Urinary bladder (tissue), 4 donors: ENCODE data around the gene C16orf90. TPM values are rescaled to one million over a fixed set of nuclear protein-coding genes. Genes with fewer than 3 reads are reported as not detected.

Experiments
- DNase-seq: peaks from one replicate; pipeline ENCODE4 v3.0.0-alpha.2; 2015; ENCODE audit errors: extremely low spot score
- H3K27ac ChIP-seq: one replicate; pipeline ENCODE4 v1.5.1; 2013; ENCODE audit warnings: low read depth, mild to moderate bottlenecking, moderate library complexity
- H3K36me3 ChIP-seq: one replicate; pipeline ENCODE4 v1.6.1; 2013; ENCODE audit warnings: mild to moderate bottlenecking, moderate library complexity; ENCODE audit not compliant: insufficient read depth
- H3K4me1 ChIP-seq: one replicate; pipeline ENCODE4 v1.6.1; 2013; ENCODE audit warnings: mild to moderate bottlenecking, moderate library complexity; ENCODE audit not compliant: insufficient read depth
- H3K4me3 ChIP-seq: one replicate; pipeline ENCODE4 v1.5.1; 2013; ENCODE audit warnings: low read depth, low read length
- WGBS: extraction: QIAGEN DNeasy Blood & Tissue Kit; methylation state at CpG from one replicate; pipeline ENCODE4 v1.1.7; 2013; 5-methylcytosine and 5-hydroxymethylcytosine counted together
- polyA plus RNA-seq: library from polyadenylated mRNA; stranded (reverse); fragments of 200-250 nt; gene quantifications from one replicate; pipeline ENCODE4 v1.2.3, GENCODE V29; 2013
- small RNA-seq: library from RNA; depleted of rRNA; stranded (forward); fragments of <200 nt; gene quantifications from one replicate; pipeline ENCODE3, GENCODE V24; 2014
- total RNA-seq: library from RNA; depleted of rRNA; stranded (reverse); fragments of >200 nt; gene quantifications from one replicate; pipeline ENCODE4 v1.2.3, GENCODE V29; 2014
- donor health status: healthy with polysubstance abuse.
- donor health status: healthy.

The C16orf90 gene
- total and polyA plus RNA-seq, 2 donors, result not detected

DNA sequence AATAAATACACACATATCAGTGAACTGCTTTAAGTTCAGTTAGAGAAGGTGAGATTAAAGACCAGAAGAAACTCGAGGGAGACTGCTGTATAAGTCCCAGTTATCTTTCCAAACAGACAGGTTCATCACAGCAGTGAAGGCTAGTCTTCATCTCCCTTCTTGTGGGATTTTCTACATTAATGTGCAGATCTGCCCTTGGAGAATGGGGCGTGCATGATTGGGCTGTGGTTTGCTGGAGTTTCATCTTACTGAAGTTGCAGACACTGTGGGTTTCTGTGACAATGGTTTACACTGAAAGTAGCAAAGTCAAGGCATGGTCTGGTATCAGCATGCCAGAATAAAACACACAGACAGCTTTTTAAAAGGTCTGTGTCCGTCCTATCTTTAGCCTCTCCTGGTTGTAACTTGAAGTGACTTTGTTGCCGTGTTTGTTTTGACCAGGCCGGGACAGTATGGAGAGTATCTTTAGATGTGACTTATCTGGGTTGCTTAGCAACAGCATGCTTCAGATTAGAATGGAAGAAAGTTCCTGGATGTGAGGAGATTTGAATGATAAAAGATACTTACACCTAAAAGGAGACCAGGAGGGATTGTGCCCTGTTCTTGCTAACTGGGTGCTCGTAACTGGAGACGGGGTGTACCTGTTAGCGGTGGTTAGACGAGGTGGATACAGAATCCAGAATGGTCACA, 35.7 kb downstream of the C16orf90 start:
- DNase-seq, result no peak
- H3K36me3 ChIP-seq, result no peaks in the 10 kb centered on the region
- H3K4me1 ChIP-seq, result no peaks in the 10 kb centered on the region
- H3K4me3 ChIP-seq, result no peak overlapping the region
- 48% methylated on average over 9 of the region's 9 CpGs for WGBS
- H3K27ac ChIP-seq, result no peak overlapping the region

DNA sequence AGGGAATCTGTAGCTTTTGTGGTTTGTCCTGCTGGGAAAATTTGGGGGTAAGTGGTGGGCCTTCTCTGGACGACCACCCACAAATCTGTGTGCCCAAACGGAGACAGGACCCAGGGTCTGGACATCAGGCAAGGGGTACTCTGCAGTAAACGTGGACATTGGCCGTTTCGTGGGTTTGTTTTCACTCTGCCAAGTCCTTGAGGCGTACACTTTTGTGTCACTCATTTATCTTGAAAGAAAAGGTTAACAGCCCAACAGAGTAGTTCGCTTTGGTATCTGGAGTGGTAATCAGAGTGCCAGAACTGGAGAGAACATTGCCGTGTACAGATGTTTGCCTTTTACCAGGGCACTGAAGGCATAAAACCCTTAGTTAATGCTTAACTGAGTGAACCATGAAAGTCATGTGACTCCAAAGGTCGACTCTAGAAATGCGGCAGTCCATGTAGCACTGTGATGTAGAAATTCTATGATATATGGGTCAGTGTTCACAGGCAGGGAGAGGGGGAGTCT, 36.4 kb downstream of the C16orf90 start:
- no peak for DNase-seq
- peak overlapping the region; percentile 98 for H3K4me3 ChIP-seq

DNA sequence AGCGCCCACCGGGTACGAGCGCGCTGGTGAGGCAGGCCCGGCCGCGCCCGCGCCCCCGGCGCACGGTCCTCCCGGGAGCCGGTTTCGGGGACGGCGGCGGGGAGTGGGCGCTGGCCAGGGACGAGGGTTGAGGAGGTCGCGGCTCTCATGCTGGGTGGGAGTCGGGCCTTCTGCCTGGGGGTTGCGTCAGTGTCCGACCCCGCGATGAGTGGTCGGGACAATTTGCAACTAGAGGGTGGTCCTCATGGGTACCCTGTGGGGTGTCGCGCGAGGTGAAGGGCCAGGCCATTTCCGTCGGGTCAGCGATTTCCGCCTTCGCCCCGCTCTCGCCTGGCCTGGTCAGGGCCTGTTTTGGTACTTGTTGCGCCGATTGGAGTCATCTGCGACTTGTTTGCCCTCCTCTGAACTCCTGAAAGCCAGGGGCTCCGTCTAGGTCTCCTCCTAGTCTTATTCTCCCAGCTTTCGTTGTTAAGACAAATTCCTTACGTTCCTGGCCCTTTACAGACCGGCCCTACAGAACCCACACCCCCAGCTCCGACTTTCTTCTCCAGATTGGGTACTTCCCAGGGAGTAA, 36.9 kb downstream of the C16orf90 start:
- DNase-seq, result no peak

More for the DNA sequence above, 36.4 kb downstream of the C16orf90 start:
- H3K36me3 ChIP-seq, result no peaks in the 10 kb centered on the region
- no peaks in the 10 kb centered on the region for H3K4me1 ChIP-seq
- peak overlapping the region; percentile 88 for H3K27ac ChIP-seq
- WGBS, result 6% methylated on average over 10 of the region's 10 CpGs

DNA sequence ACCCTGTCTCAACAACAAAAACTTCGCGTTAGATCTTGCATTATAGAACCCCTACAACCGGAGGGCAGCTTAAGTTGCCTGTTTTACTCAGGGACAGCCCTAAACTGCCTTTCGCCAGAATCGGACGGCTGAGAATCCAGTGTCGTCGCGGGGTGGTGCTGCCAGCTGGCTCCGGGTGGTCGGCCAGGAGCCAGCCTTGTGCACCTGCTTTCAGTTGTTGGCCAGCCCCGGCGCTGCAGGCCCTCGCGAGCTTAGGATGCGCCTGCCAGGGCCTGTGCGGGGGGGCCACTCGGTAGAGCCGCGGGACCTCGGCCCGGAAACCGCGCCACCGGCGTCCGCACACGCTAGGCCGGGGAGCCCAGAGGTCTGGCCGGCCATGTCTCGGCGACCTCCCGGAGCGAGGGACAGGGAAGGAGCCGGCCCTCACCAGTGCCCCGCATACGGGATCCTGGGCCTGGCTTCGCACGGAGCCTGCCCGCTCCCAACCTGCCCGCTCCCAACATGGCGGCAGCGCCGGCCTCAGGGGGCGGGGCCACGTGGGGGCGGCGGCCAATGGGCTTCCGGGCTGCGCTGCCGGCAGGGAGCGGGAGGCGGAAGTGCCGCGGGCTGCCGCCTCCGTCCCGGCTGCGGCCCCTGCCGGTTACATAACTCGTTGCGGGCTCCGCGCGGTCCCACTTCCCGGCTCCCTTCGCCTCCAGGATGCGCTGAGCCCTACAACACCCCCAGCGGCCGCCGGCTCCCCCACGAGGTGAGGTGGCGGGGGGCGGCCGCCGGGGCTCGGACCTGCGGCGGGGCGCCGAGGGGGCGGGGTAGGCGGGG, 37.6 kb downstream of the C16orf90 start:
- no peaks in the 10 kb centered on the region for H3K4me1 ChIP-seq

More for the DNA sequence above, 36.9 kb downstream of the C16orf90 start:
- Histone ChIP-seq H3K36me3 (no peaks in the 10 kb centered on the region), H3K4me1 (no peaks in the 10 kb centered on the region), H3K27ac (peak overlapping the region; percentile 88), H3K4me3 (peak overlapping the region; percentile 98)
- under 1% methylated on average over 47 of the region's 47 CpGs for WGBS

DNA sequence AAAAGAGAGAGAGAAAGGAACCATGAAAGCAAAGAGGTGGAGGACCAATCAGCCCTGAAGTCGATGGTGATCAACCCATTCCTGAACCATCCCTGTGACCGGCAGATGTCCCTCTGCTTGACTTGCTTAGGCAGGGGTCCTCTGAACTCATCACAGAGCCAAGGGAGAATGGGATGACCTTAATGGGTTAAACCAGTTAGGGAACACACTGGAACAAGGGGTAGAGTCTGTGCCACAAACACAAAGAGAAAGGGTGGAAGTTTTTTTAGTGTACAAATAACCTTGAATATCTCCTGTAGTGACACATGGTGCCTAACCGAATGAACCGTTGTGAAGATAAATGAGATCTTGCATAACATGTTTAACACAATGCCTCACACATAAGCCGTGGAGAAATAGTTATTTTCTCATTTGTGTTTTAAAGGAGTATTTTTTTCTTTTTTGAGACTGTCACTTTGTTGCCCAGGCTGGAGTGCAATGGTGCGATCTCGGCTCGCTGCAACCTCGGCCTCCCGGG, 40.6 kb downstream of the C16orf90 start:
- Histone ChIP-seq H3K27ac (no peak overlapping the region), H3K4me1 (no peaks in the 10 kb centered on the region), H3K36me3 (no peaks in the 10 kb centered on the region), H3K4me3 (no peak overlapping the region)
- WGBS, result 89% methylated on average over 10 of the region's 10 CpGs
- no peak for DNase-seq

More for the DNA sequence above, 37.6 kb downstream of the C16orf90 start:
- under 1% methylated on average over 83 of the region's 83 CpGs for WGBS
- no peaks in the 10 kb centered on the region for H3K36me3 ChIP-seq
- peak overlapping the region; percentile 98 for H3K4me3 ChIP-seq
- peak; percentile 51 for DNase-seq
- H3K27ac ChIP-seq, result peak overlapping the region; percentile 96

DNA sequence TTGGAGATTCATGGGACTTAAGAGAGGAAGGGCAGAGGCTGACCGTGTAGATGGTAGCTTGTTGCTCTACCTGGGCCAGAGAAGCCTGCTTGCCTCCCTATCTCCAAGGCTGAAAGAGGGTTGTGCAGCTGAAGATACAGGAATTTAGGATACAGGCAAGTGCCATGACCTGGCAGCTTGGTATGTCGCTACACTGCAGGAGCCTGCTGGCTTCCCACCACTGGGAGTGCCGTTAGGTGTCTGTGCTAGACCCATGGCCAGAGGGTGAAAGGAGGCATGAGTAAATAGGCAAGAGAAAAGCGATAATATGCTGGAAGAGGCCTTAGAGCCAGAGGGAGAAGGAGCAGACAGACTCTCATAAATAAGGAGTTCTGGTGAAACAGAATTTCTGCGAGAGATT, 41.2 kb downstream of the C16orf90 start:
- no peaks in the 10 kb centered on the region for H3K36me3 ChIP-seq
- no peak overlapping the region for H3K4me3 ChIP-seq
- WGBS, result 85% methylated on average over 5 of the region's 5 CpGs
- no peak overlapping the region for H3K27ac ChIP-seq
- no peaks in the 10 kb centered on the region for H3K4me1 ChIP-seq
- no peak for DNase-seq

DNA sequence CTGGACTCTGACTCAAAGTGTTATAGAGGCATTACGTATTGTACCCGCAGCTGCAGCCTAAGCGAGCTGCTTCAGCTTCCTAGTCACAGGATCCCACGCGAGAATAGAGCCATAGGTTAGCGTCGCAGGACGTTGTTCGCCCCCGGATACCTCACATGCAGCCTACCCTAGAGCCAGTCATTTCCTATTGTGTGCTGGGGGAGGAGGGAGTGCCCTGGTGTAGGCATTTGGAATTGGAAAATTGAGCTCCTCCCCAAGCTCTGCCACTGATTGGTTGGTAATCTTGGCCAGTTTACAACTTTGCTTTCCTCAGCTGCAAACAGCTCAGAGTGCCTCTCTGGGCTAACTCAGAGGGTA, 51.3 kb downstream of the C16orf90 start:
- Histone ChIP-seq H3K4me1 (no peaks in the 10 kb centered on the region), H3K27ac (no peak overlapping the region), H3K4me3 (peak overlapping the region; percentile 45), H3K36me3 (no peaks in the 10 kb centered on the region)
- no peak for DNase-seq
- 41% methylated on average over 10 of the region's 10 CpGs for WGBS

Small RNAs within 50 kb of the gene (small RNA-seq; reads per million reads assigned to genes)
- gene MIR6126, result not detected

Other genes starting within 250 kb of the C16orf90 start
- 0.58 TPM for gene MEFV, start 238.9 kb downstream of the C16orf90 start, total RNA-seq
- 0.80 TPM for gene MEFV, start 238.9 kb downstream of the C16orf90 start, polyA plus RNA-seq
- gene ZNF263, start 212.0 kb downstream of the C16orf90 start, total RNA-seq, result 39.7 TPM
- gene ZNF263, start 212.0 kb downstream of the C16orf90 start, polyA plus RNA-seq, result 35.8 TPM
- gene TIGD7, start 190.1 kb downstream of the C16orf90 start, total RNA-seq, result 18.5 TPM
- 9.6 TPM for gene TIGD7, start 190.1 kb downstream of the C16orf90 start, polyA plus RNA-seq
- gene ZNF75A, start 190.0 kb downstream of the C16orf90 start, total RNA-seq, result 45.4 TPM
- gene ZNF75A, start 190.0 kb downstream of the C16orf90 start, polyA plus RNA-seq, result 16.4 TPM
- gene OR2C1, start 139.6 kb downstream of the C16orf90 start, total RNA-seq, result 0.85 TPM
- gene OR2C1, start 139.6 kb downstream of the C16orf90 start, polyA plus RNA-seq, result 0.09 TPM
- 7.9 TPM for gene ZSCAN32, start 94.5 kb downstream of the C16orf90 start, total RNA-seq
- 13.7 TPM for gene ZSCAN32, start 94.5 kb downstream of the C16orf90 start, polyA plus RNA-seq
- gene ZNF174, start 94.3 kb downstream of the C16orf90 start, total RNA-seq, result 5.9 TPM
- 15.9 TPM for gene ZNF174, start 94.3 kb downstream of the C16orf90 start, polyA plus RNA-seq
- gene ZNF597, start 52.0 kb downstream of the C16orf90 start, total RNA-seq, result 4.1 TPM
- gene ZNF597, start 52.0 kb downstream of the C16orf90 start, polyA plus RNA-seq, result 1.9 TPM
- gene NAA60, start 51.8 kb downstream of the C16orf90 start, total RNA-seq, result 15.8 TPM
- 47.1 TPM for gene NAA60, start 51.8 kb downstream of the C16orf90 start, polyA plus RNA-seq
- gene CLUAP1, start 5.5 kb upstream of the C16orf90 start, total RNA-seq, result 25.7 TPM
- gene CLUAP1, start 5.5 kb upstream of the C16orf90 start, polyA plus RNA-seq, result 26.0 TPM
- gene NLRC3, start 81.9 kb upstream of the C16orf90 start, total RNA-seq, result 1.2 TPM
- gene NLRC3, start 81.9 kb upstream of the C16orf90 start, polyA plus RNA-seq, result 0.49 TPM
- 4.4 TPM for gene SLX4, start 116.1 kb upstream of the C16orf90 start, total RNA-seq
- 2.7 TPM for gene SLX4, start 116.1 kb upstream of the C16orf90 start, polyA plus RNA-seq
- gene DNASE1, start 159.2 kb upstream of the C16orf90 start, total RNA-seq, result 25.2 TPM
- 9.4 TPM for gene DNASE1, start 159.2 kb upstream of the C16orf90 start, polyA plus RNA-seq
- 43.1 TPM for gene TRAP1, start 222.0 kb upstream of the C16orf90 start, total RNA-seq
- 64.1 TPM for gene TRAP1, start 222.0 kb upstream of the C16orf90 start, polyA plus RNA-seq